Left hindlimb (tissue), 1 donor: ENCODE data around the gene COL10A1.

Source experiments
- DNase-seq: peaks from one replicate; pipeline ENCODE4 v3.0.0-alpha.2; 2018

COL10A1 gene

GRCh38 chr6:116126032-116126431, at the start of gene COL10A1:
Gene COL10A1 (minus strand): TSS chr6:116126132. CDS start chr6:116125492, 640 bp downstream.
- no peak for DNase-seq

GRCh38 chr6:116175344-116175743, 49.4 kb upstream of the COL10A1 start:
- no peak for DNase-seq

- DNase-seq = no peak
Measured at GRCh38 chr6:116173928-116174327, 48.0 kb upstream of the COL10A1 start.

- no peak for DNase-seq
Measured at GRCh38 chr6:116170358-116171057, 44.6 kb upstream of the COL10A1 start.

GRCh38 chr6:116169880-116170279, 43.9 kb upstream of the COL10A1 start:
- DNase-seq = no peak

- DNase-seq = no peak
Measured at GRCh38 chr6:116168148-116168547, 42.2 kb upstream of the COL10A1 start.

- no peak for DNase-seq
Measured at GRCh38 chr6:116166369-116166768, 40.4 kb upstream of the COL10A1 start.

- no peak for DNase-seq
Measured at GRCh38 chr6:116165596-116165995, 39.7 kb upstream of the COL10A1 start.

- DNase-seq = no peak
Measured at GRCh38 chr6:116159782-116160524, 34.0 kb upstream of the COL10A1 start.

GRCh38 chr6:116158641-116159040, 32.7 kb upstream of the COL10A1 start:
- DNase-seq = no peak

- no peak for DNase-seq
Measured at GRCh38 chr6:116157391-116157790, 31.5 kb upstream of the COL10A1 start.

- no peak for DNase-seq
Measured at GRCh38 chr6:116156405-116157326, 30.7 kb upstream of the COL10A1 start.

- DNase-seq = no peak
Measured at GRCh38 chr6:116154887-116155286, 29.0 kb upstream of the COL10A1 start.

- no peak for DNase-seq
Measured at GRCh38 chr6:116152620-116153019, 26.7 kb upstream of the COL10A1 start.

GRCh38 chr6:116145803-116146675, 20.1 kb upstream of the COL10A1 start:
- no peak for DNase-seq

- peak; percentile 34 for DNase-seq
Measured at GRCh38 chr6:116144605-116145004, 18.7 kb upstream of the COL10A1 start.

GRCh38 chr6:116139917-116140316, 14.0 kb upstream of the COL10A1 start:
- DNase-seq = no peak

GRCh38 chr6:116136933-116137340, 11.0 kb upstream of the COL10A1 start:
- DNase-seq = no peak

GRCh38 chr6:116136373-116136772, 10.4 kb upstream of the COL10A1 start:
- no peak for DNase-seq

GRCh38 chr6:116133453-116133852, 7.5 kb upstream of the COL10A1 start:
- no peak for DNase-seq

- DNase-seq = no peak
Measured at GRCh38 chr6:116127771-116128493, 2.0 kb upstream of the COL10A1 start.

GRCh38 chr6:116120430-116120829, 5.5 kb downstream of the COL10A1 start:
- no peak for DNase-seq
